Epithelial cell of proximal tubule (primary cell): ENCODE data around the gene FOSB. TPM values are rescaled to one million over a fixed set of nuclear protein-coding genes. Genes with fewer than 3 reads are reported as not detected.

Experiments
- DNase-seq: peaks from one replicate; pipeline ENCODE4 v3.0.0-alpha.2; 2011; ENCODE audit warnings: low read depth
- H3K4me3 ChIP-seq: 2 replicates; pipeline ENCODE4 v1.5.1; 2011; ENCODE audit warnings: low read depth, mild to moderate bottlenecking, low read length
- total RNA-seq: library from RNA; depleted of rRNA; stranded (reverse); fragments of >200 nt; gene quantifications from 2 replicates; pipeline ENCODE4 v1.2.3, GENCODE V29; 2015
- TF ChIP-seq, protein P1 (sequence below): conservative IDR thresholded peaks from 2 replicates; pipeline ENCODE4 v1.5.1; 2012; ENCODE audit warnings: low read depth, mild to moderate bottlenecking, low read length

The FOSB gene
- 0.65 and 3.4 TPM in 2 replicates for total RNA-seq

DNA sequence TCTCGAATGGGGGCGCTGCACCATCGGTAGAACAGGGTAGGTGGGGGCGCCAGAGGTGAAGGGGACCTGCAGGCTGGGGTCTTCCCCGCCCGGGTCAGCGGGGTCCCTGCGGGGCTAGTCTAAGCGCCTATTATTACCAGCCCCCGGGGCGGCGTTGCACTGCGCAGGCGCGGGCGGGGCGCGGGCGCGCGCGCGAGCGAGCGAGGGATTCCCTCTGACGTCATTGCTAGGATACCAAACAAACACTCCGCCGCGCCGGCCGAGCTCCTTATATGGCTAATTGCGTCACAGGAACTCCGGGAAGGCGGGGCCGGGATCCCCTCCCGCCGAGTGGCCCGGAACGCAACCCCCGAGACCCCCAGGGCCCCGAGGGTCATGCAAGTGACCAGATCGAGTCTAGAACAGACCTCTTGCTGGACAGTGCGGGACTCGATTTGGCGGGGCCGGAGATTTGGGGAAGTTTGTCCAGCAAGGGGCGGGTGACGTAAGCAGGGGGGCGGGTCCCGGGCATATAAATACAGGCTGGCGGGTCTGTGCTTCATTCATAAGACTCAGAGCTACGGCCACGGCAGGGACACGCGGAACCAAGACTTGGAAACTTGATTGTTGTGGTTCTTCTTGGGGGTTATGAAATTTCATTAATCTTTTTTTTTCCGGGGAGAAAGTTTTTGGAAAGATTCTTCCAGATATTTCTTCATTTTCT, at the start of gene FOSB:
FOSB (plus strand) TSS at position 541 of the 703 bp plus-strand sequence. CDS start 591 bp downstream, outside the sequence.
- TF ChIP-seq, protein P1, sequence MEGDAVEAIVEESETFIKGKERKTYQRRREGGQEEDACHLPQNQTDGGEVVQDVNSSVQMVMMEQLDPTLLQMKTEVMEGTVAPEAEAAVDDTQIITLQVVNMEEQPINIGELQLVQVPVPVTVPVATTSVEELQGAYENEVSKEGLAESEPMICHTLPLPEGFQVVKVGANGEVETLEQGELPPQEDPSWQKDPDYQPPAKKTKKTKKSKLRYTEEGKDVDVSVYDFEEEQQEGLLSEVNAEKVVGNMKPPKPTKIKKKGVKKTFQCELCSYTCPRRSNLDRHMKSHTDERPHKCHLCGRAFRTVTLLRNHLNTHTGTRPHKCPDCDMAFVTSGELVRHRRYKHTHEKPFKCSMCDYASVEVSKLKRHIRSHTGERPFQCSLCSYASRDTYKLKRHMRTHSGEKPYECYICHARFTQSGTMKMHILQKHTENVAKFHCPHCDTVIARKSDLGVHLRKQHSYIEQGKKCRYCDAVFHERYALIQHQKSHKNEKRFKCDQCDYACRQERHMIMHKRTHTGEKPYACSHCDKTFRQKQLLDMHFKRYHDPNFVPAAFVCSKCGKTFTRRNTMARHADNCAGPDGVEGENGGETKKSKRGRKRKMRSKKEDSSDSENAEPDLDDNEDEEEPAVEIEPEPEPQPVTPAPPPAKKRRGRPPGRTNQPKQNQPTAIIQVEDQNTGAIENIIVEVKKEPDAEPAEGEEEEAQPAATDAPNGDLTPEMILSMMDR: peak; percentile 20
- H3K4me3 ChIP-seq: peak within 1 kb of the TSS; percentile 95
- DNase-seq: no peak

GRCh38 chr19:45418802-45419201, 49.0 kb upstream of the FOSB start:
- TF ChIP-seq, protein P1: no peak
- H3K4me3 ChIP-seq: no peak overlapping the region
- DNase-seq: no peak

GRCh38 chr19:45419396-45419795, 48.4 kb upstream of the FOSB start:
- DNase-seq: no peak
- TF ChIP-seq, protein P1: no peak
- no peak overlapping the region for H3K4me3 ChIP-seq

DNA sequence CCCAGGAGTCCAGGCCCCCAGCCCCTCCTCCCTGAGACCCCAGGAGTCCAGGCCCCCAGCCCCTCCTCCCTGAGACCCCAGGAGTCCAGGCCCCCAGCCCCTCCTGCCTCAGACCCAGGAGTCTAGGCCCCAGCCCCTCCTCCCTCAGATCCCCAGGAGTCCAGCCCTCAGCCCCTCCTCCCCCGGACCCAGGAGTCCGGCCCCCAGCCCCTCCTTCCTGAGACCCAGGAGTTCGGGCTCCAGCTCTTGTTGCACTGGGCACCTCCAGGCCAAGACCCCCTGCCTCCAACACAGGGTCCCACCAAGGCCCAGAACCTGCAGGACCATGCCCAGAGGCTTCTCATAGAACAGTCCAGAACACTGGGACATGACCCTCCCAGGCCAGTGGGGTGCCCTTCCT, 47.9 kb upstream of the FOSB start:
- TF ChIP-seq, protein P1: no peak
- H3K4me3 ChIP-seq: no peak overlapping the region
- DNase-seq: no peak

DNA sequence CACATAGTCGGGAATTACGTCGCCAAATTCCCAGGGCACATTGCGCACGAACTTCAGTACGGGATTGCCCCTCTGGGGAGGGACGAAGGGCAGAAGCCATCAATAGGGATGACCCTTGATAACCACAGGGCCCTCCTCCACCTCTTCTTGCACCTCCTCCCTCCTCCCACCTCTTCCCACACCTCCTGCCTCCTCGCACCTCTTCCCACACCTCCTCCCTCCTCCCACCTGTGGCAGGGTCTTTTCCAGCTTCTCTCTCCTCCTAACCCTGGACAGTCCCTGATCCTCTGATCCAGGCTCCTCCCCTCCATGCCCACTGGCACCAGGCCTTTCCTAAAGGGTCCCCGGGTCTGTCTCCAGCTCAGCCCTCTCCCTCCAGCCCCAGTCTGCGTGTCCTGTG, 47.4 kb upstream of the FOSB start:
- no peak for DNase-seq
- TF ChIP-seq, protein P1: no peak
- H3K4me3 ChIP-seq: no peak overlapping the region

- no peak for DNase-seq
- no peak overlapping the region for H3K4me3 ChIP-seq
- TF ChIP-seq, protein P1: no peak
Observed at GRCh38 chr19:45420871-45421270, 46.9 kb upstream of the FOSB start.

DNA sequence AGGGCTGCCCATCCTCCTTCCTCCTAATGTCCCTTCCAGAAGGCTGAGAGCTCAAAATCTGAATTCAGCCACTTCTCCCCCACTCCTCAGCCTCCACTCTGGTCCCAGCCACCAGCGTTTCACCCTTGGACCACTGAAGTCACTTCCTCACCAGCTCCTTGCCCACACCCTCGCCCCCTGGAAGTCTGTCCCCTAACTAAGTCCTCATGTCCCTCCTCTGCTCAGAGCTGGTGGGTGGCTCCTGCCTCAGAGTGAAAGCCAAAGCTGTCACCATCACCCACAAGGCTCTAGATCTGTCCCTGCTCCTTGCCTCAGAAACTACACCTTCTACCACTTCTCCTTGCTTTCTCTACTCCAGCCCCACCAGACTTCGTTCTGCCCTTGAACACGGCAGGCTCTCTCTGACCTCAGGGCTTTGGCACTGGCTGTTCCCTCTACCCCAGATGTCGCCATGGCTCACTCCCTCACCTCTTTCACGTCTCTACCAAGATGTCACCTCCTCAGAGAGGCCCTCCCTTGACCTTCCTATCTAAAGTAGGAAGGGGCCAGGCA, 45.8 kb upstream of the FOSB start:
- TF ChIP-seq, protein P1: no peak
- DNase-seq: no peak
- H3K4me3 ChIP-seq: no peak overlapping the region
